HepG2 (cell line): Measurements from ENCODE around the gene GNG7. TPM values are rescaled to one million over a fixed set of nuclear protein-coding genes. Genes with fewer than 3 reads are reported as not detected.

Source experiments
- ATM ChIP-seq: fragments of 450-650 bp; IDR thresholded peaks from 2 replicates; pipeline ENCODE4 v1.7.1; 2017; ENCODE audit warnings: mild to moderate bottlenecking, borderline replicate concordance
- DR1 ChIP-seq: sonication (generic); formaldehyde crosslinking; IDR thresholded peaks from 2 replicates; pipeline ENCODE4 v1.8.0; 2021; ENCODE audit warnings: mild to moderate bottlenecking, missing genetic modification reagents, inconsistent platforms
- HNRNPL ChIP-seq: fragments of 200-400 bp; formaldehyde crosslinking; IDR thresholded peaks from 2 replicates; pipeline ENCODE4 v1.6.1; 2017; ENCODE audit warnings: mild to moderate bottlenecking, low read depth, low read length
- SKIL ChIP-seq: sonication (generic); formaldehyde crosslinking; IDR thresholded peaks from 2 replicates; pipeline ENCODE4 v1.8.0; 2022; ENCODE audit warnings: missing genetic modification reagents, mild to moderate bottlenecking, moderate library complexity, borderline replicate concordance
- ZBTB3 ChIP-seq: sonication (generic); formaldehyde crosslinking; IDR thresholded peaks from 2 replicates; pipeline ENCODE4 v1.4.0; 2020; ENCODE audit warnings: low read depth, mild to moderate bottlenecking, moderate library complexity, missing genetic modification reagents, borderline replicate concordance
- ZBTB40 ChIP-seq, 2 experiments: fragments of 450-650 bp in 1 of 2; sonication (generic) in 1 of 2; formaldehyde crosslinking in 1 of 2; IDR thresholded peaks; 2 replicates each; pipeline versions ENCODE4 v1.6.1 to v1.8.0; 2016 to 2022; ENCODE audit warnings: antibody characterized with exemption in 1 of 2, mild to moderate bottlenecking in 1 of 2, missing genetic modification reagents in 1 of 2
- ZC3H4 ChIP-seq: sonication (generic); formaldehyde crosslinking; IDR thresholded peaks from 2 replicates; pipeline ENCODE4 v1.4.0; 2020; ENCODE audit warnings: missing genetic modification reagents, borderline replicate concordance
- ZEB1 ChIP-seq: IDR thresholded peaks from 2 replicates; pipeline ENCODE4 v1.6.1; 2012; ENCODE audit warnings: mild to moderate bottlenecking, low read depth, inconsistent platforms; ENCODE audit not compliant: insufficient replicate concordance
- ZNF557 ChIP-seq: sonication (generic); formaldehyde crosslinking; IDR thresholded peaks from 2 replicates; pipeline ENCODE4 v1.4.0; 2020; ENCODE audit warnings: missing genetic modification reagents
- ZNF652 ChIP-seq: IDR thresholded peaks from 2 replicates; pipeline ENCODE4 v1.6.1; 2016; ENCODE audit warnings: low read depth, borderline replicate concordance
- ZNF883 ChIP-seq: sonication (generic); formaldehyde crosslinking; IDR thresholded peaks from 2 replicates; pipeline ENCODE4 v1.5.1; 2020; ENCODE audit warnings: mild to moderate bottlenecking, missing genetic modification reagents; ENCODE audit errors: not compliant biosample characterization
- polyA plus RNA-seq, 8 experiments: library from polyadenylated mRNA; depleted of rRNA in 3 of 8; stranded (reverse) in 7 of 8; unstranded in 1 of 8; fragments of >200 nt; fragmentation: Illumina TruSeq in 4 of 8; extraction: Trizol in 4 of 8; gene quantifications; 2 replicates each; pipeline versions ENCODE4 v1.2.1 to v1.2.3, GENCODE V29; 2011 to 2016; ENCODE audit warnings: low read depth in 4 of 8, missing spikeins in 1 of 8, mixed read lengths in 1 of 8; ENCODE audit not compliant: insufficient read depth in 1 of 8
- total RNA-seq, 5 experiments: library from RNA; depleted of rRNA; stranded (reverse); fragments of >200 nt; fragmentation: Illumina TruSeq; extraction: Trizol; gene quantifications; 2 replicates each; pipeline ENCODE4 v1.2.3, GENCODE V29; 2016; ENCODE audit warnings: low read depth in 1 of 5
- TF ChIP-seq, protein P1 (sequence below): sonication (generic); formaldehyde crosslinking; IDR thresholded peaks from 2 replicates; pipeline ENCODE4 v1.9.0; 2021; ENCODE audit warnings: missing genetic modification reagents, borderline replicate concordance

GNG7 gene
- total and polyA plus RNA-seq, 2 of the 13 experiments (the other 11 are each of a cell fraction or from before 2014, with no cell fraction given) = 1.4 to 3.3 TPM

DNA sequence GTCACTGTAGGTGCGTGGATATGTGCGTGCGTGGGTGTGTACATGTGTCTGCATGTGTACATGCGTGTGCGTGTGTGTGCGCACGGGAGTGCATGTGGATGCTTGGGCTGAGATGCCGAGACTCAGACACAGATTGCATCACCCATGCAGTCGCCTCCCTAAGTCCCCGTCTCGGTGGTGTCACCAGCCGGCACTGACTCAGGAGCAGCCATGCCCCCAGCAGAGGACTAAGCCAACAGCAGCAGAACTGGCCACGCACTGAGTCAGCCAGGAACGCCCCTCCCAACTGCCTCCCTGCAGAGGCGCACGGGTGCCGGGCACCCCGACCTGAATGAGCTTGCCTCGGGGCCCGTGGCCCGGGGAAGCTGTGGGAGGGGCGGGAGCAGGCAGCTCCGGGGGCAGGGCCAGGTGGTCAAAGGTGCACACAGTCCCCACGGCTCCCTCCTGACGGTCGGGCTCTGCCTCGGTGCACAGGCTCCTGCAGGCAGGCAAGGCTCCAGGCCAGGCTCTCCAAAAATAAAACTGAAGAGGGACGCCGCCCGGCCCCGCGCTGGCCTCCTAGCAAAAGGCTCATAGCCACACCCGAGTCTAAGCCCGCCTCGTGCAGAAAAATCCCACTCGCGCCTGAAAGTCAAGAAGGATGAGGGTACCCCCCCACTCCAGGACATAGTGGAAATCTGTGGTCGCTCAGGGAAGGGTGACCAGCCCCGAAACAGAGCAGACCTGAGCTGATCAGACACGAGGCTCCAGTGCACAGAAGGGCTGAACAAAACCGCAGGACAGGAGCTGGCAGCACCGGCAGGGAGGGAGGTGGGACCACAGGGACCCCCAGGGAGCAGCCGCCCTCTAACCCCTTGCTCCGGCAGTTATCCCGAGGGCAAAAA is 177.4 kb downstream of the GNG7 start (continued):
- TF ChIP-seq ZBTB40 (IDR thresholded peaks at IDR 0.05) = no peak
- peak; percentile 82; the same call in 1 of the 2 replicates for TF ChIP-seq ZBTB40 (CRISPR knock-in tag; IDR thresholded peaks at IDR 0.05)
- TF ChIP-seq, protein P1, sequence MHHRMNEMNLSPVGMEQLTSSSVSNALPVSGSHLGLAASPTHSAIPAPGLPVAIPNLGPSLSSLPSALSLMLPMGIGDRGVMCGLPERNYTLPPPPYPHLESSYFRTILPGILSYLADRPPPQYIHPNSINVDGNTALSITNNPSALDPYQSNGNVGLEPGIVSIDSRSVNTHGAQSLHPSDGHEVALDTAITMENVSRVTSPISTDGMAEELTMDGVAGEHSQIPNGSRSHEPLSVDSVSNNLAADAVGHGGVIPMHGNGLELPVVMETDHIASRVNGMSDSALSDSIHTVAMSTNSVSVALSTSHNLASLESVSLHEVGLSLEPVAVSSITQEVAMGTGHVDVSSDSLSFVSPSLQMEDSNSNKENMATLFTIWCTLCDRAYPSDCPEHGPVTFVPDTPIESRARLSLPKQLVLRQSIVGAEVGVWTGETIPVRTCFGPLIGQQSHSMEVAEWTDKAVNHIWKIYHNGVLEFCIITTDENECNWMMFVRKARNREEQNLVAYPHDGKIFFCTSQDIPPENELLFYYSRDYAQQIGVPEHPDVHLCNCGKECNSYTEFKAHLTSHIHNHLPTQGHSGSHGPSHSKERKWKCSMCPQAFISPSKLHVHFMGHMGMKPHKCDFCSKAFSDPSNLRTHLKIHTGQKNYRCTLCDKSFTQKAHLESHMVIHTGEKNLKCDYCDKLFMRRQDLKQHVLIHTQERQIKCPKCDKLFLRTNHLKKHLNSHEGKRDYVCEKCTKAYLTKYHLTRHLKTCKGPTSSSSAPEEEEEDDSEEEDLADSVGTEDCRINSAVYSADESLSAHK (CRISPR knock-in tag) = no peak
- peak; percentile 48; the same call in 1 of the 2 replicates for TF ChIP-seq HNRNPL
- no peak for TF ChIP-seq ZC3H4 (CRISPR knock-in tag)
- TF ChIP-seq DR1 (CRISPR knock-in tag) = no peak
- TF ChIP-seq ZBTB3 (CRISPR knock-in tag) = no peak
- TF ChIP-seq ZEB1 = no peak
- TF ChIP-seq SKIL (CRISPR knock-in tag) = peak; percentile 14; the same call in 1 of the 2 replicates
- TF ChIP-seq ATM = no peak
- TF ChIP-seq ZNF883 (CRISPR knock-in tag) = no peak
- no peak for TF ChIP-seq ZNF652 (CRISPR knock-in tag)
- TF ChIP-seq ZNF557 = no peak
